PC-9 (cell line): ENCODE results near the gene CTDNEP1.

Experiments
- EZH2 ChIP-seq: fragments of 200-600 bp; sonication (generic); IDR thresholded peaks from 2 replicates; pipeline ENCODE4 v1.8.0; 2017; ENCODE audit warnings: antibody characterized with exemption, low read depth
- TF ChIP-seq, protein P1 (sequence below): fragments of 200-600 bp; sonication (generic); conservative IDR thresholded peaks from 2 replicates; pipeline ENCODE4 v1.6.1; 2017; ENCODE audit warnings: mixed run types, antibody characterized with exemption, mild to moderate bottlenecking, moderate library complexity

DNA sequence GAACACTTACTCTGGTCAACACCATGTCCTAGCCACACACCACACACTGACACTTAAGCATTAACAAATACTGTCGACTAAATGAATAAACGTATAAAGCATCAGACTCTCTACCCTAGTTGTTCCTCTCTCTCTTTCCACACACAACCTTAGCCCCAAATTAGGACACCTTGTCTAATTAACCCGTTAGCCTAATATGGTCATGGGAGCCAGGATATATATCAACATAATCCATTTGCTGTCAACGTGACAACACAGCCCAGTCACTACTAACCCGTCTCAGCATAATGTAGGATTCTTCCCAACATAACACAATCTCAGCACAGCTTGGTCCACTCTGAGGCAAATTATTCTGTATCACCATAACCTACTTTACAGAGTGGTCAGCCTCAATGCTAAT, 19.4 kb downstream of the CTDNEP1 start:
- TF ChIP-seq EZH2, result no peak
- TF ChIP-seq, protein P1, sequence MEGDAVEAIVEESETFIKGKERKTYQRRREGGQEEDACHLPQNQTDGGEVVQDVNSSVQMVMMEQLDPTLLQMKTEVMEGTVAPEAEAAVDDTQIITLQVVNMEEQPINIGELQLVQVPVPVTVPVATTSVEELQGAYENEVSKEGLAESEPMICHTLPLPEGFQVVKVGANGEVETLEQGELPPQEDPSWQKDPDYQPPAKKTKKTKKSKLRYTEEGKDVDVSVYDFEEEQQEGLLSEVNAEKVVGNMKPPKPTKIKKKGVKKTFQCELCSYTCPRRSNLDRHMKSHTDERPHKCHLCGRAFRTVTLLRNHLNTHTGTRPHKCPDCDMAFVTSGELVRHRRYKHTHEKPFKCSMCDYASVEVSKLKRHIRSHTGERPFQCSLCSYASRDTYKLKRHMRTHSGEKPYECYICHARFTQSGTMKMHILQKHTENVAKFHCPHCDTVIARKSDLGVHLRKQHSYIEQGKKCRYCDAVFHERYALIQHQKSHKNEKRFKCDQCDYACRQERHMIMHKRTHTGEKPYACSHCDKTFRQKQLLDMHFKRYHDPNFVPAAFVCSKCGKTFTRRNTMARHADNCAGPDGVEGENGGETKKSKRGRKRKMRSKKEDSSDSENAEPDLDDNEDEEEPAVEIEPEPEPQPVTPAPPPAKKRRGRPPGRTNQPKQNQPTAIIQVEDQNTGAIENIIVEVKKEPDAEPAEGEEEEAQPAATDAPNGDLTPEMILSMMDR, result no peak
